HCT116 (cell line): ENCODE measurements around the gene XPNPEP1. TPM values are rescaled to one million over a fixed set of nuclear protein-coding genes. Genes with fewer than 3 reads are reported as not detected.

Experiments used
- ATAC-seq: fragments of 200-7000 bp; cut with Tn5 transposase; 2 replicates; pipeline ENCODE4 v1.9.1; 2020; ENCODE audit warnings: mild to moderate bottlenecking, moderate library complexity
- BruUV-seq: library from RNA; stranded (reverse); fragments of 400-500 nt; replicated peaks from 2 replicates; lab custom pipeline; 2021; lab: Mats Ljungman, UMichigan
- CTCF ChIA-PET: fragments of 300-600 bp; sonication (Branson Sonifier 250); formaldehyde crosslinking; loops from one replicate; lab custom pipeline; 2021; ENCODE audit warnings: antibody characterized with exemption; lab: Charles Lee
- POLR2A ChIA-PET: fragments of 300-600, 350-600 bp; sonication (Branson Sonifier 250); formaldehyde crosslinking; loops from one replicate; lab custom pipeline; 2021; ENCODE audit warnings: antibody characterized with exemption; lab: Charles Lee
- RAD21 ChIA-PET, 2 experiments: fragments of 300-600 bp; sonication (Branson Sonifier 250); formaldehyde crosslinking; loops; one replicate each; lab custom pipeline; 2023; ENCODE audit warnings: low total read pairs in 2 of 2; ENCODE audit not compliant: uncharacterized antibody in 2 of 2, unreplicated experiment in 2 of 2, low non-redundant PET in 1 of 2; lab: Charles Lee
- DNase-seq: peaks from one replicate; pipeline ENCODE4 v3.0.0-alpha.2; 2010; ENCODE audit warnings: low read depth, low spot score
- H2AFZ ChIP-seq: fragments of 200-600 bp; shearing (Covaris generic), sonication (generic); 2 replicates; pipeline ENCODE4 v1.6.1; 2017; ENCODE audit warnings: low read depth, mixed run types, mixed read lengths, antibody characterized with exemption, low read length; ENCODE audit not compliant: poor library complexity, severe bottlenecking
- H3K27ac ChIP-seq: 2 replicates; pipeline ENCODE4 v1.5.1; 2012; ENCODE audit warnings: low read depth, low read length
- H3K27me3 ChIP-seq: fragments of 200-600 bp; sonication (generic); 2 replicates; pipeline ENCODE4 v1.6.1; 2016; ENCODE audit warnings: mixed run types, low read length, mixed read lengths; ENCODE audit not compliant: insufficient read depth
- H3K36me3 ChIP-seq, 2 experiments: fragments of 200-500 bp in 1 of 2; fragments of 200-600 bp in 1 of 2; sonication (Bioruptor generic) in 1 of 2; sonication (generic) in 1 of 2; 2 replicates each; pipeline versions ENCODE4 v1.5.1 to v1.6.1; 2014 to 2016; ENCODE audit warnings: low read length in 2 of 2, inconsistent platforms in 1 of 2, mixed read lengths in 1 of 2, mixed run types in 1 of 2; ENCODE audit not compliant: insufficient read depth in 2 of 2, control insufficient read depth in 1 of 2
- H3K4me1 ChIP-seq, 2 experiments: fragments of 200-600 bp in 1 of 2; sonication (generic) in 1 of 2; 2 replicates each; pipeline versions ENCODE4 v1.5.1 to v1.6.1; 2012 to 2017; ENCODE audit warnings: low read length in 2 of 2, inconsistent platforms in 1 of 2, mild to moderate bottlenecking in 1 of 2, mixed read lengths in 1 of 2, mixed run types in 1 of 2, moderate library complexity in 1 of 2; ENCODE audit not compliant: insufficient read depth in 2 of 2, control insufficient read depth in 1 of 2
- H3K4me2 ChIP-seq: fragments of 200-600 bp; sonication (generic); 2 replicates; pipeline ENCODE4 v1.6.1; 2017; ENCODE audit warnings: mixed run types, low read length, mixed read lengths
- H3K4me3 ChIP-seq, 2 experiments: fragments of 200-600 bp in 1 of 2; sonication (generic) in 1 of 2; replicated peaks in 1 of 2; 2 replicates each; pipeline ENCODE4 v1.5.1; 2011 to 2016; ENCODE audit warnings: low read length in 2 of 2, control low read depth in 1 of 2, low read depth in 1 of 2, mild to moderate bottlenecking in 1 of 2, mixed read lengths in 1 of 2, mixed run types in 1 of 2
- H3K79me2 ChIP-seq: fragments of 200-600 bp; sonication (generic); 2 replicates; pipeline ENCODE4 v1.6.1; 2017; ENCODE audit warnings: mild to moderate bottlenecking, mixed run types, low read length, moderate library complexity, mixed read lengths; ENCODE audit not compliant: insufficient read depth
- H3K9ac ChIP-seq: fragments of 200-600 bp; sonication (generic); 2 replicates; pipeline ENCODE4 v1.6.1; 2016; ENCODE audit warnings: low read length, mixed read lengths
- H3K9me2 ChIP-seq: fragments of 200-600 bp; sonication (generic), shearing (Covaris generic); 2 replicates; pipeline ENCODE4 v1.6.1; 2017; ENCODE audit warnings: mixed run types, mild to moderate bottlenecking, moderate library complexity; ENCODE audit not compliant: insufficient read depth
- H3K9me3 ChIP-seq, 2 experiments: fragments of 200-500 bp in 1 of 2; fragments of 200-600 bp in 1 of 2; sonication (Bioruptor generic) in 1 of 2; sonication (generic) in 1 of 2; 2 replicates each; pipeline ENCODE4 v1.6.1; 2014 to 2017; ENCODE audit warnings: low read length in 2 of 2, mixed read lengths in 2 of 2, inconsistent platforms in 1 of 2, low read depth in 1 of 2, mild to moderate bottlenecking in 1 of 2, mixed run types in 1 of 2, moderate library complexity in 1 of 2; ENCODE audit not compliant: control insufficient read depth in 1 of 2, insufficient read depth in 1 of 2
- H4K20me1 ChIP-seq: fragments of 200-600 bp; sonication (generic), shearing (Covaris generic); 2 replicates; pipeline ENCODE4 v1.6.1; 2017; ENCODE audit warnings: mixed run types, mild to moderate bottlenecking, moderate library complexity; ENCODE audit not compliant: insufficient read depth
- MAX ChIP-seq: IDR thresholded peaks from 2 replicates; pipeline ENCODE4 v1.6.1; 2012
- POLR2A ChIP-seq: IDR thresholded peaks from 2 replicates; pipeline ENCODE4 v1.7.0; 2011; ENCODE audit warnings: borderline replicate concordance; ENCODE audit not compliant: insufficient read depth, insufficient read length; ENCODE audit errors: extremely low read depth
- POLR2AphosphoS5 ChIP-seq: IDR thresholded peaks from 2 replicates; pipeline ENCODE4 v1.6.1; 2011; ENCODE audit warnings: mild to moderate bottlenecking, low read depth, low read length, moderate library complexity
- SP1 ChIP-seq: IDR thresholded peaks from 2 replicates; pipeline ENCODE4 v1.6.1; 2012; ENCODE audit warnings: low read depth
- SRF ChIP-seq: IDR thresholded peaks from 2 replicates; pipeline ENCODE4 v1.6.1; 2012; ENCODE audit warnings: low read depth
- intact Hi-C: fragments of 100-400 bp; cut with micrococcal nuclease; formaldehyde crosslinking; loops from 2 replicates; pipeline ENCODE4 v1.10.0; 2022
- total RNA-seq: library from RNA; stranded (reverse); gene quantifications from one replicate; pipeline ENCODE4 v1.2.1, GENCODE V29; 2021; ENCODE audit not compliant: unreplicated experiment
- TF ChIP-seq, protein P1 (sequence below): IDR thresholded peaks from 2 replicates; pipeline ENCODE4 v1.6.1; 2012
- TF ChIP-seq, protein P2 (sequence below): IDR thresholded peaks from 2 replicates; pipeline ENCODE4 v1.6.1; 2011; ENCODE audit warnings: mild to moderate bottlenecking, low read length, moderate library complexity; ENCODE audit not compliant: insufficient replicate concordance; ENCODE audit errors: extremely low read depth

XPNPEP1 gene
- total RNA-seq, 1 experiment from 2014 or later: 87.3 TPM

GRCh38 chr10:109875828-109876821 lies 47.2 kb downstream of the XPNPEP1 start:
- intact Hi-C loops: no loop called here

DNA sequence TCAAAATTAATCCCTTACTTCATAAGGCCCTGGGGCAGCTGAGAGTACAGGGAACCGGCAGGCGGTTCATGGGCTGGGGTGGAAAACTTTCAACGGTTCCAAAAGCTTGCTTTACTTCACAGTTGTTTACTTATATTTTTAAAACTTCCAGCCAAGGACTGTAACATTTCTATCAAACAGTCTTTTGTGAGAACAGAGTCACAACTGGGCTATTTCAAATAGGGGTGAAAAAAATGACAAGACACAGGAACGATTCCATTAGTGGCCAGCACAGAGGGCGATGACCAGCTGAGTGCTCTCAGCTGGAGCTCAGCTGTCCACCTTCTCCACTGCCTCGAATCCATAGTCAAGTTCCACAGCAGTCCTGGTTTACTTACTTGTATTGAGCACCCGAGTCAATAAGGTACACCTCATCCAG lies 48.2 kb downstream of the XPNPEP1 start:
- no peak overlapping the region for H2AFZ ChIP-seq
- intact Hi-C loops: no loop called here
- RAD21 ChIA-PET: no interaction called here
- H4K20me1 ChIP-seq: no peaks in the 10 kb centered on the region
- DNase-seq: no peak
- no peak overlapping the region for H3K4me2 ChIP-seq
- H3K79me2 ChIP-seq: no peaks in the 10 kb centered on the region
- CTCF ChIA-PET: interaction anchor here (2.0 kb wide), 1 partner anchor 9 kb away, joined by 17 read pairs; no protein-coding TSS in a partner anchor
- no peak overlapping the region for H3K9ac ChIP-seq
- BruUV-seq: no TSS peak
- H3K9me2 ChIP-seq: no peaks in the 10 kb centered on the region
- TF ChIP-seq, protein P1, sequence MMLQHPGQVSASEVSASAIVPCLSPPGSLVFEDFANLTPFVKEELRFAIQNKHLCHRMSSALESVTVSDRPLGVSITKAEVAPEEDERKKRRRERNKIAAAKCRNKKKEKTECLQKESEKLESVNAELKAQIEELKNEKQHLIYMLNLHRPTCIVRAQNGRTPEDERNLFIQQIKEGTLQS: no peak
- TF ChIP-seq SRF: no peak
- TF ChIP-seq MAX: no peak
- no peak for TF ChIP-seq POLR2AphosphoS5
- no peak for TF ChIP-seq POLR2A
- H3K9me3 ChIP-seq: no peaks in the 10 kb centered on the region
- H3K36me3 ChIP-seq: peaks cover 9 to 28% of the 10 kb centered on the region in 2 experiments
- POLR2A ChIA-PET: no interaction called here
- no peak overlapping the region for H3K4me3 ChIP-seq
- H3K27me3 ChIP-seq: no peaks in the 10 kb centered on the region
- H3K27ac ChIP-seq: no peak overlapping the region
- ATAC-seq: no peak
- H3K4me1 ChIP-seq: no peaks in the 10 kb centered on the region

More at GRCh38 chr10:109875828-109876821, 47.2 kb downstream of the XPNPEP1 start:
- ChIA-PET CTCF (interaction anchor here (2.0 kb wide), 1 partner anchor 8 kb away, joined by 17 read pairs; no protein-coding TSS in a partner anchor), RAD21 (no interaction called here), POLR2A (no interaction called here)
- H3K27me3 ChIP-seq: no peaks in the 10 kb centered on the region
- TF ChIP-seq SP1 (no peak), POLR2A (no peak)
- TF ChIP-seq, protein P2, sequence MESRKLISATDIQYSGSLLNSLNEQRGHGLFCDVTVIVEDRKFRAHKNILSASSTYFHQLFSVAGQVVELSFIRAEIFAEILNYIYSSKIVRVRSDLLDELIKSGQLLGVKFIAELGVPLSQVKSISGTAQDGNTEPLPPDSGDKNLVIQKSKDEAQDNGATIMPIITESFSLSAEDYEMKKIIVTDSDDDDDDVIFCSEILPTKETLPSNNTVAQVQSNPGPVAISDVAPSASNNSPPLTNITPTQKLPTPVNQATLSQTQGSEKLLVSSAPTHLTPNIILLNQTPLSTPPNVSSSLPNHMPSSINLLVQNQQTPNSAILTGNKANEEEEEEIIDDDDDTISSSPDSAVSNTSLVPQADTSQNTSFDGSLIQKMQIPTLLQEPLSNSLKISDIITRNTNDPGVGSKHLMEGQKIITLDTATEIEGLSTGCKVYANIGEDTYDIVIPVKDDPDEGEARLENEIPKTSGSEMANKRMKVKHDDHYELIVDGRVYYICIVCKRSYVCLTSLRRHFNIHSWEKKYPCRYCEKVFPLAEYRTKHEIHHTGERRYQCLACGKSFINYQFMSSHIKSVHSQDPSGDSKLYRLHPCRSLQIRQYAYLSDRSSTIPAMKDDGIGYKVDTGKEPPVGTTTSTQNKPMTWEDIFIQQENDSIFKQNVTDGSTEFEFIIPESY: no peak
- H3K4me3 ChIP-seq: no peak overlapping the region
- no peaks in the 10 kb centered on the region for H3K79me2 ChIP-seq
- H4K20me1 ChIP-seq: no peaks in the 10 kb centered on the region
- H3K9ac ChIP-seq: no peak overlapping the region
- H3K4me2 ChIP-seq: no peak overlapping the region
- H3K4me1 ChIP-seq: no peaks in the 10 kb centered on the region
- no peak overlapping the region for H2AFZ ChIP-seq
- H3K9me3 ChIP-seq: no peaks in the 10 kb centered on the region
- H3K36me3 ChIP-seq: peaks cover 15 to 30% of the 10 kb centered on the region in 2 experiments
- no peaks in the 10 kb centered on the region for H3K9me2 ChIP-seq
- no peak for ATAC-seq
- H3K27ac ChIP-seq: no peak overlapping the region
- BruUV-seq: no TSS peak
- DNase-seq: no peak
